Measurements from ENCODE around the gene SLC39A3.

SLC39A3 gene

DNA sequence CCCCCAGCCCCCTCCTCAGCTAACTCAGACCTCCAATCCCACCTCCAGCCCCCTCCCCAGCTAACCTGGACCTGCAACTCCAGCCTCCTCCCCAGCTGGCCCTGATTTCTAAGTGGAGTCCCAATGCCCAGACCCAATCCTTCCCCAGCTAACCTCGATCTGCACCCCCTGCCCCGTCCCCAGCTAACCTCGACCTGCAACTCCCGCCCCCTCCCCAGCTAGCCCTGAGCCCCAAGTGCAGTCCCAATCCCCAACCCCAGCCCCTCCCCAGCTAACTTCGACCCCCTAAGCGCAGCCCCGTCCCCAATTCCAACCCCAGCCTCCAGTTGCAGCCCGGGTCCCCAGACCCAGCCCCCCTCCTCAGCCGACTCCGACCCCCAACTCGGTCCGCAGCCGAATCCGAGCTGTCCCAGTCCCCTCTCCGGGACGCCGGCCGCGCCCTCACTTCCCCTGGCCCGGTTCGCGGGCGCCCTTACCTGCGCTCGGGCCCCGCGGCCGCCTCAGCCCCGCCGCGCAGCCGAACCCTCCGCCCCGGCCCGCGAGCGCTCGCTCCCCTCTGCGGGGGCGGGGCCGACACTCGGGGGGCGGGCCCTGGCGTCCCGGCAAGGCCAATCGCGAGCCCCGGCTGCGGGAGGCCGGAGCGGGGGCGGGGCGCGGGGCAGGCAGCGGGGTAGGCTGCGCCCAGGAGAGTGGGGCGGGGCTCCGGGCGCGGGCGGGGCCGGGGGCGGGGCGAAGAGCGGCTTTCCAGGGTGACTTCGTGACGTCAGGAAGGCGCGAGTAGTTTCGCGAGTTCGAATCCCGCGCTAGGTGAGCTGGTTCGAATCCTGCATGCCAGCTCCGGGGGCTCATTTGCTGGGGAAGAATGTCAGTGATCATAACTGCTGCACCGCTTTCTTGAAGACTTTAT is 37.4 kb downstream of the SLC39A3 start, which contains the start of gene GNG7:
Gene GNG7 (minus strand): TSS at position 525 of the 907 bp plus-strand sequence. CDS start 182,006 bp downstream, outside the sequence.
- TF ChIP-seq, protein P1, sequence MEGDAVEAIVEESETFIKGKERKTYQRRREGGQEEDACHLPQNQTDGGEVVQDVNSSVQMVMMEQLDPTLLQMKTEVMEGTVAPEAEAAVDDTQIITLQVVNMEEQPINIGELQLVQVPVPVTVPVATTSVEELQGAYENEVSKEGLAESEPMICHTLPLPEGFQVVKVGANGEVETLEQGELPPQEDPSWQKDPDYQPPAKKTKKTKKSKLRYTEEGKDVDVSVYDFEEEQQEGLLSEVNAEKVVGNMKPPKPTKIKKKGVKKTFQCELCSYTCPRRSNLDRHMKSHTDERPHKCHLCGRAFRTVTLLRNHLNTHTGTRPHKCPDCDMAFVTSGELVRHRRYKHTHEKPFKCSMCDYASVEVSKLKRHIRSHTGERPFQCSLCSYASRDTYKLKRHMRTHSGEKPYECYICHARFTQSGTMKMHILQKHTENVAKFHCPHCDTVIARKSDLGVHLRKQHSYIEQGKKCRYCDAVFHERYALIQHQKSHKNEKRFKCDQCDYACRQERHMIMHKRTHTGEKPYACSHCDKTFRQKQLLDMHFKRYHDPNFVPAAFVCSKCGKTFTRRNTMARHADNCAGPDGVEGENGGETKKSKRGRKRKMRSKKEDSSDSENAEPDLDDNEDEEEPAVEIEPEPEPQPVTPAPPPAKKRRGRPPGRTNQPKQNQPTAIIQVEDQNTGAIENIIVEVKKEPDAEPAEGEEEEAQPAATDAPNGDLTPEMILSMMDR (IDR thresholded peaks at IDR 0.05; ENCODE audit: low read depth, low read length) = no peak
- peak; percentile 54 for DNase-seq (ENCODE audit: extremely low read depth, low read depth)

DNA sequence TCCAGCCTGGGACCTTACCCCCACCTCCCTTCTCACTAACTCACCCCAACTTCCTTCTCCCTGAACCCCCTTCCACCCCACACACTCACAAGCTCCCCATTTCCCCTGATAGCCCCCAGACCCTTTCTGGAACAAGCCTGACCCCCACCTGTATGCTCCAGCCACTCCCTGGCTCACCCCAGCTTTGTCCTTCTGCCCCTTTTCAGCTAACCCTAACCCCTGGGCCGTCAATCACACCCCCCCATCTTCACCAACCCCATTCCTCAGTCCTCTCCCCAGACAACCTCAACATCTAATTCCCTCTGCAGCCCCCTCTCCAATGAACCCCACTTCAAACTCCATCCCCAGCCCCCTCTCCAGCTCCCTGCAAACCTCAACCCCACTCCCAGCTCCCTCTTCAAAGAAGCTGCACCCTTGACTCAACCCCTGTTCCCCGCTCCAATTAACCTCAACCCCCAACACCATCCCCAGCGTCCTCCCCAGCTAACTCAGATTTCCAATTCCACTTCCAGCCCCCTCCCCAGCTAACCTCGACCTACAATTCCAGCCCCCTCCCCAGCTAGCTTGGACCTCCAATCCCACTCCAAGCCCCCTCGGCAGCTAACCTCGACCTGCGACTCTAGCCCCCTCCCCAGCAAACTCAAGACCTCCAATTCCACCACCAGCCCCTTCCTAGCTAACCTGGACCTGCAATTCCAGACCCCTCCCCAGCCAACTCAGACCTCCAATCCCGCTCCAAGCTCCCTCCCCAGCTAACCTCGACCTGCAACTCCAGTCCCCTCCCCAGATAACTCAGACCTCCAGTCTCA is 38.3 kb downstream of the SLC39A3 start:
- TF ChIP-seq, protein P1 (IDR thresholded peaks at IDR 0.05; ENCODE audit: low read depth, low read length) = no peak
- no peak for DNase-seq (ENCODE audit: extremely low read depth, low read depth)

DNA sequence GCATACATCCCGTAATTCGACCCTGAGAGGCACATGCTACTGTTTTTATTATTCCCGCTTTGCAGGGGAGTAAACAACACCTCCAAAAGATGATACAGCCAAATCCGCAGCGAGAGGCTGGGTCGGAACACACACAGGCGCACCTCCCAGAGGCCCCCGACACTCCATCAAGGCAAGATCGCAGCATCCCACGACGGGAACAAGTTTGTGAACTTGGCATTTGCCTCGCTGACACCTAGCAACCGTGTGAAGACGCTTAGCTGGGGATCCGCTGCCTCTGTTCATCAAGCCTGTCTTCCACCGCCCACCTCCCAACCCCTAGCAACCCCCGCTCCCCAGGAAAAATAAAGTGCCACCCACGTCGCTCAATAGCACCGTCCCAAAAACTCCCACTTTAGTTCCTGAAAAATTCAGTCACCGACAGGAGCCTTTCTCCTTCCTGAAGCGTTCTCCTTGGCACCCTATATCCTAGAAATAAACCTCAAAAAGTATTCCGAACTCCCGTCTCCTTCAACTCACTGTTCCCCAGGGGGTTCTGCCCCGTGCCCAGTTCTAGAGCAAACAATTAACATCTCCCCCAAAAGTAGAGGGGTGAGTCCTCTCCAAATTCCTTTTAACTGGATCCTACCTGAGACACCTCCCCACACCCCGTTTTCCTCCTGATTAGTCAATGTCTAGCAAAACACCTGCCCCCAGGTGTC is 39.0 kb downstream of the SLC39A3 start:
- TF ChIP-seq, protein P1 (IDR thresholded peaks at IDR 0.05; ENCODE audit: low read depth, low read length) = no peak
- DNase-seq (ENCODE audit: extremely low read depth, low read depth) = no peak

DNA sequence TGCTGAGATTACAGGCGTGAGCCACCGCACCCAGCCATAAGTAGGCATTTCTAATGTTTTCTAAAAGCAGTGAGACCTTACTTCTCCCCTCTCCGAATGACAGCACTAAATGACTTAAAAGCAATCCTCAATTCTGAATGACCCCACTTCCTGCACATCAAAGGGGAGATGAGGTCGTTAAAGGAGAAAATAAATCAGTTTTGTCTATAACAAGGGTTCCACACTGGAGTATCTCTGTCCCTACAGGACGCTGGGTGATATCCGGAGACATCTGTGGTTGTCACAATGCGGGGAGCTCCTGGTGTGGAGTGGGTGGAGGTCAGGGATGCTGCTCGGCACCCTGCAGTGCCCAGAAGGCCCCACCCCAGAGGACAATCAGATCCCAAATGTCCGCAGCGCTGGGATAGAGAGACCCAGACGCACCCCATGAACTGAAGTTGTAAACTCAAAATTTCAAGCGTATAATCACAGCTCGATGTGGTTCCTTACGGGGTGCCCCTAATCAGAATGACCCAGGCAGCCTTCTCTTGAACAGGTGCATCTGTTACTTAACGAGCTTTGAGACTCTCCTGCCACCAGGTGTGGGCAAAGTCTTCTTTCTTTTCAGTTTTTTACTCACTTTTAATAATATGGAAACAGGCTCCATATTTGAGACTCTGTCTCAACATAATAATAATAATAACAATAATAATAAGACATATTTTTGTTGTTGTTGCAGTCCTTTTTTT is 40.2 kb downstream of the SLC39A3 start:
- TF ChIP-seq, protein P1 (IDR thresholded peaks at IDR 0.05; ENCODE audit: low read depth, low read length) = no peak
- DNase-seq (ENCODE audit: extremely low read depth, low read depth) = no peak

DNA sequence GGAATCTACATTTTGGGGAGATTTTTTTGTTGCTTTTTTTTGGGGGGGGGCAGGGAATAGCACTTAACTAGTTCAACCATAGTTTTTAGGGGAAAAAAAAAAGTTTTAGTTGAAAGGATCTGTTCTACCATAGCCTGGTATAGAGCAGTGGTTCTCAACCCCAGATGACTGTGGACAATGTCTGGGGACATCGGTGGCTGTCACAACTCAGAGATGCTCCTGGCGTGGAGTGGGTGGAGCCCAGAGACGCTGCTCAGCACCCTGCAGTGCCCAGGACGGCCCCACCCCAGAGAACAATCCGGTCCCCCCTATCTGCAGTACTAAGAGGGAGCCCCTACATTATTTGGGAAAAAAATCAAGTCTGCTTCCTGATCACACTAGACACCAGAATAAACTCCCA is 45.6 kb downstream of the SLC39A3 start:
- no peak for DNase-seq (ENCODE audit: extremely low read depth, low read depth)

DNA sequence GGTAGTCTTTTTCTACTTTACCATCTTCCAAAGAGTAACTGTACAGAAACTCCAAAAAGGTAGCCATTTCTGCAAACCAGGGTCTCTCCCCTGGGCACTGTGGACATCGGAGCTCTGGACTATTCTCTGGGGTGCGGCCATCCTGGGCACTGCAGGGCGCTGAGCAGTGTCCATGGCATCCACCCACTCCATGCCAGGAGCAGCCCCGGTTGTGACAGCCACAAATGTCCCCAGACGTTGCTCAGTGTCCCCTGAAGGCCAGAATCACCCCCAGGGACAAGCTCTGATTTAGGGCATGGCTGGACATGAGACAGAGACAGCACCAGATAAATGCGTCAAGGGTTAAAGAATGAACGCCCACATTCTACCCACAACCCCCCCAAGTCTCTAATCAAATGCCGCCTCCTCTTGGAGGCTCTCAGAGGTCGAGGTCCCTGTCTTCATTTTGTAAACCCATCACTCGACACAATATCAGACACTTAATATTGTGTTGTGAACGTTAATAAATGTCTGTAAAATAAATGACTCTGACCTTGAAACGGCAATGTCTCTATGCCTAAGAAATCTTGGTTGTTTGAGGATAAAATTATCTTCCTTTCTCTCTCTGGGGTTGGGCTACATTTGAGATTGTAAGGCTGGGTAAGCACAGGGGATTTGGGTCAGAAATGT is 46.2 kb downstream of the SLC39A3 start:
- DNase-seq (ENCODE audit: extremely low read depth, low read depth) = no peak
- TF ChIP-seq, protein P1 (IDR thresholded peaks at IDR 0.05; ENCODE audit: low read depth, low read length) = no peak

More for the DNA sequence above, 45.6 kb downstream of the SLC39A3 start:
- TF ChIP-seq, protein P1 (IDR thresholded peaks at IDR 0.05; ENCODE audit: low read depth, low read length) = no peak
